Stimulated activated CD4-positive, alpha-beta T cell treated with anti-CD3 and anti-CD28 coated beads, Interleukin-12 subunit alpha, Interleukin-12 subunit beta, amount 100 ng/mL, for 48 hours (primary cell): Measurements from ENCODE around the gene REPS2.
"Not testable (repeated sequence)": the region's sequence is repeated elsewhere in the genome, so short reads cannot be mapped to it uniquely, and the experiment has no call there.

Experiments used
- DNase-seq, 3 donors: peaks; one replicate each; pipeline ENCODE4 v3.0.0-alpha.2; 2020; ENCODE audit warnings: low read depth in 2 of 3, low spot score in 1 of 3

Gene REPS2

GRCh38 chrX:16963216-16963615 is 16.8 kb downstream of the REPS2 start:
- no peak for DNase-seq

DNA sequence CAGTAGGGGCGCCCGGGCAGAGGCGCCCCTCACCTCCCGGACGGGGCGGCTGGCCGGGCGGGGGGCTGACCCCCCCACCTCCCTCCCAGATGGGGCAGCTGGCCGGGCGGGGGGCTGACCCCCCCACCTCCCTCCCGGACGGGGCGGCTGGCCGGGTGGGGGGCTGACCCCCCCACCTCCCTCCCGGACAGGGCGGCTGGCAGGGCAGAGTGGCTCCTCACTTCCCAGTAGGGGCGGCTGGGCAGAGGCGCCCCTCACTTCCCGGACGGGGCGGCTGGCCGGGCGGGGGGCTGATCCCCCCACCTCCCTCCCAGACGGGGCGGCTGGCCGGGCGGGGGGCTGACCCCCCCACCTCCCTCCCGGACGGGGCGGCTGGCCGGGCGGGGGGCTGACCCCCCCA is 18.5 kb downstream of the REPS2 start:
- not testable (repeated sequence) for DNase-seq

- DNase-seq: no peak
Observed at GRCh38 chrX:16966752-16967448, 20.4 kb downstream of the REPS2 start.

- DNase-seq: not testable (repeated sequence)
Observed at GRCh38 chrX:16968753-16969152, 22.3 kb downstream of the REPS2 start.

DNA sequence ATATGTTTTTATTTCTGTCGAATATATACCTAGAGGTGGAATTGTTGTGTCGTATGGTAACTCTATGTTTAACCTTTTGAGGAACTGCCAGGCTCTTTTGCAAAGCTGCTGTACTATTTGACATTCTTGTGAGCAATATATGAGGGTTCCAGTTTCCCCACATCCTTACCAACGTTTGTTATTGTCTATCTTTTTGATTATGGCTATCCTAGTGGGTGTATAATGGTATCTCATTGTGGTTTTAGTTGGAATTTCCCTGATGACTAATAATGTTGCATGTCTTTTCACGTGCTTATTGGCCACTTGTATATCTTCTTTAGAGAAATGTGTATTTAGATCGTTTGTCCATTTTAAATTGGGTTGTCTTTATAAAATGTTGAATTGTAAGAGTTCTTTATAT is 24.5 kb downstream of the REPS2 start:
- no peak for DNase-seq

- DNase-seq: no peak
Observed at GRCh38 chrX:16971694-16972093, 25.2 kb downstream of the REPS2 start.

DNA sequence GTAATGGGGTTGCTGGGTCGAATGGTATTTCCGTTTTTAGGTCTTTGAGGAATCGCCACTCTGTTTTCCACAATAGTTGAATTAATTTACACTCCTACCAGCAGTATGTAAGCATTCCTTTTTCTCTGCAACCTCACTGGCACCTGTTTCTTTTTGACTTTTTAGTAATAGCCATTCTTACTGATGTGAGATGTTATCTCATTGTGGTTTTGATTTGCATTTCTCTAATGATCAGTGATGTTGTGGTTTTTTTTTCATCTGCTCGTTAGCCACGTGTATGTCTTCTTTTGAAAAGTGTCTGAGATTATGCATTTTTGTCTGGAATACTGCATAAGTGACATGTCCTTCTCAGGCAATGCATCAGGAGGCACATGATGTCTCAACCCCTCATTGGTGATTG is 28.8 kb downstream of the REPS2 start:
- no peak for DNase-seq

GRCh38 chrX:16977771-16978170 is 31.3 kb downstream of the REPS2 start:
- DNase-seq: no peak

GRCh38 chrX:16978193-16978984 is 31.9 kb downstream of the REPS2 start:
- no peak for DNase-seq

- no peak for DNase-seq
Observed at GRCh38 chrX:16979226-16979625, 32.8 kb downstream of the REPS2 start.

- no peak for DNase-seq
Observed at GRCh38 chrX:16981209-16981608, 34.8 kb downstream of the REPS2 start.

- DNase-seq: no peak
Observed at GRCh38 chrX:16981980-16982379, 35.5 kb downstream of the REPS2 start.

DNA sequence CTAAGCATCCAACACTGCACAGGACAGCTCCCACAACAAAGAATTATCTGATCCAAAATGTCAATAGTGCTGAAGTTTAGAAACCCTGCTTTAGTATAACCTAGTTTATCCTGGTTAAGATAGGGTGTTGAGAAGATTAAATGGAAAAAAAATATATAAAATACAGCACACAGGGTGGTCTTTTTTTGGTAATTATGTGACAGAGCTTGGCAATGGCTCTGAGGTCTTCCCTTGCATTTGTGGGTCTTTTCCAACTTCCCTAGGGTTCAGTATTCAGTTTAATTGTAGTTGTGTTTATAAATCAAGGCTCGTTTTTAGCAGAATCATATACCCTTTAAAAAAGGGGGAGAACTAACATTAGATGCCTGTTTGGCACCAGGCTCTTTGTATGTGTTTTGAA is 36.6 kb downstream of the REPS2 start:
- no peak for DNase-seq

- DNase-seq: no peak
Observed at GRCh38 chrX:16985286-16985685, 38.8 kb downstream of the REPS2 start.

DNA sequence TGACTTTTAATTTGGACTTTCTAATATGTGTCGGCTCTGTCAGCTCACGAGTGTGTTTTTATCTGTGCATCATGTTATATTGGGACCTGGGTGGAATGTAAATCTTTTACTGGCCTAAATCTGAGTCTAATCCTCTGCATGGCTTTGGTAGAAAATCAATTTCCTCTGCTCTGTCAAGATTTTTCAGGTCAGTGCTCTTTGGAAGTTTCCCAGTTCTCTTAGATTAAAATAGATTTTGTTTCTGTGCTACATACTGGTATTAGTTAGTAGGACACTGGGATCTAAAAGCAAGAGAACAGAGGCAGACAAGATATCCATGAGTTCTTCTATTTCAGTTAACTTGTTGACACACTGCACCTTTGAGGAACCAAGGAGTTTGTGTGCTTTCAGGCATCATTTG is 39.7 kb downstream of the REPS2 start:
- DNase-seq: no peak

- no peak for DNase-seq
Observed at GRCh38 chrX:16989750-16990149, 43.3 kb downstream of the REPS2 start.

DNA sequence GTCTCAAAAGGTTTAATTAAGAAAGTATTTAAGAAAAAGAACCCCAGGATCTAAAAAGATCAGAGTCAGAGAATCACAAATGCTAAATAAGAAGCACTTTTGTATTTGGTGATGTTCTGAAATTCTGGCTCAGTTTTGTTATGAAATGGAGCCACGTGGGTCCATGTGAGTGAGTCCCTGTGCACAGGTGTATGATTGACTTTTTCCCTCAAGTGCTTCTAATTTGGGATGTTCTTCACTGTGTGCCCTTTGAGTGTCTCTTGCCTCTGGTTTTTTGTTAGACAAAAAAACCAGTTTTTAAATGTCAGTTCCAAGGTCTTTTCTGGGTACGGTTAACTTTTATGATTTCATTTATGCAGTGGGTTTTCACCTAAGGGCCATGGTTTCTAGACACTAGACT is 44.4 kb downstream of the REPS2 start:
- DNase-seq: no peak

GRCh38 chrX:16992445-16992844 is 46.0 kb downstream of the REPS2 start:
- no peak for DNase-seq

- no peak for DNase-seq
Observed at GRCh38 chrX:16992951-16993350, 46.5 kb downstream of the REPS2 start.

- DNase-seq: no peak
Observed at GRCh38 chrX:16993791-16994318, 47.4 kb downstream of the REPS2 start.

- no peak for DNase-seq
Observed at GRCh38 chrX:16994736-16995135, 48.3 kb downstream of the REPS2 start.

- DNase-seq: no peak
Observed at GRCh38 chrX:16997313-16997712, 50.9 kb downstream of the REPS2 start.
